ENCODE results near the gene ACSF3. TPM values are rescaled to one million over a fixed set of nuclear protein-coding genes. Genes with fewer than 3 reads are reported as not detected.

The ACSF3 gene
- polyA plus RNA-seq, 1 donor from 2014 or later: 20.8 TPM

GRCh38 chr16:89154390-89155183, 60.9 kb downstream of the ACSF3 start:
- no peaks in the 10 kb centered on the region for H3K79me2 ChIP-seq (replicated peaks; ENCODE audit: insufficient read depth, low read length)
- H3K9me3 ChIP-seq (ENCODE audit: low read length): no peaks in the 10 kb centered on the region
- H2AFZ ChIP-seq (ENCODE audit: low read depth, low read length): no peak overlapping the region
- TF ChIP-seq EP300 (conservative IDR thresholded peaks at IDR 0.05; ENCODE audit: poor library complexity, severe bottlenecking) (no peak), SMC3 (conservative IDR thresholded peaks at IDR 0.05; ENCODE audit: poor library complexity) (no peak), MXI1 (conservative IDR thresholded peaks at IDR 0.05; ENCODE audit: poor library complexity, severe bottlenecking) (no peak), EZH2 (IDR thresholded peaks at IDR 0.05; ENCODE audit: borderline replicate concordance, insufficient read depth, low read length, poor library complexity, severe bottlenecking) (no peak), REST (IDR thresholded peaks at IDR 0.05; ENCODE audit: borderline replicate concordance) (no peak), TAF1 (IDR thresholded peaks at IDR 0.05; ENCODE audit: low read depth) (no peak), CTCF (IDR thresholded peaks at IDR 0.05; ENCODE audit: poor library complexity, severe bottlenecking) (no peak), POLR2AphosphoS5 (IDR thresholded peaks at IDR 0.05) (no peak), RAD21 (conservative IDR thresholded peaks at IDR 0.05) (no peak)
- no peak overlapping the region for H3K4me2 ChIP-seq (ENCODE audit: low read length)
- H4K20me1 ChIP-seq (ENCODE audit: insufficient read depth): no peaks in the 10 kb centered on the region
- no peak overlapping the region for H3K9ac ChIP-seq (ENCODE audit: low read length)
- H3F3A ChIP-seq (ENCODE audit: insufficient read depth, low read length, poor library complexity, severe bottlenecking): no peaks in the 10 kb centered on the region
- H3K27ac ChIP-seq (ENCODE audit: low read length): no peak overlapping the region
- no peaks in the 10 kb centered on the region for H3K27me3 ChIP-seq (ENCODE audit: insufficient read depth, low read depth, low read length)
- H3K36me3 ChIP-seq (ENCODE audit: insufficient read depth, low read length): no peaks in the 10 kb centered on the region
- H3K4me3 ChIP-seq (ENCODE audit: low read length): no peak overlapping the region
- H3K9me2 ChIP-seq (ENCODE audit: insufficient read depth, low read length): no peaks in the 10 kb centered on the region

- H3K9me2 ChIP-seq (ENCODE audit: insufficient read depth, low read length): no peaks in the 10 kb centered on the region
- H3K9ac ChIP-seq (ENCODE audit: low read length): no peak overlapping the region
- H3K4me3 ChIP-seq (ENCODE audit: low read length): no peak overlapping the region
- H3K79me2 ChIP-seq (replicated peaks; ENCODE audit: insufficient read depth, low read length): no peaks in the 10 kb centered on the region
- no peak overlapping the region for H3K27ac ChIP-seq (ENCODE audit: low read length)
- H3K9me3 ChIP-seq (ENCODE audit: low read length): no peaks in the 10 kb centered on the region
- no peaks in the 10 kb centered on the region for H3K36me3 ChIP-seq (ENCODE audit: insufficient read depth, low read length)
- H3K27me3 ChIP-seq (ENCODE audit: insufficient read depth, low read depth, low read length): no peaks in the 10 kb centered on the region
- TF ChIP-seq EP300 (conservative IDR thresholded peaks at IDR 0.05; ENCODE audit: poor library complexity, severe bottlenecking) (no peak), CTCF (IDR thresholded peaks at IDR 0.05; ENCODE audit: poor library complexity, severe bottlenecking) (no peak), MXI1 (conservative IDR thresholded peaks at IDR 0.05; ENCODE audit: poor library complexity, severe bottlenecking) (no peak), RAD21 (conservative IDR thresholded peaks at IDR 0.05) (no peak), SMC3 (conservative IDR thresholded peaks at IDR 0.05; ENCODE audit: poor library complexity) (no peak), POLR2AphosphoS5 (IDR thresholded peaks at IDR 0.05) (no peak), EZH2 (IDR thresholded peaks at IDR 0.05; ENCODE audit: borderline replicate concordance, insufficient read depth, low read length, poor library complexity, severe bottlenecking) (no peak), TAF1 (IDR thresholded peaks at IDR 0.05; ENCODE audit: low read depth) (no peak), REST (IDR thresholded peaks at IDR 0.05; ENCODE audit: borderline replicate concordance) (no peak)
- H3F3A ChIP-seq (ENCODE audit: insufficient read depth, low read length, poor library complexity, severe bottlenecking): no peaks in the 10 kb centered on the region
- no peak overlapping the region for H3K4me2 ChIP-seq (ENCODE audit: low read length)
- no peaks in the 10 kb centered on the region for H4K20me1 ChIP-seq (ENCODE audit: insufficient read depth)
- no peak overlapping the region for H2AFZ ChIP-seq (ENCODE audit: low read depth, low read length)
Observed at GRCh38 chr16:89155184-89155679, 61.6 kb downstream of the ACSF3 start.

All from neural cell (in vitro differentiated cells).